IPS-18c (cell line): ENCODE data around the gene NXPH1.

Experiments used
- H3K4me3 ChIP-seq: 2 replicates; pipeline ENCODE4 v1.7.0; 2013; ENCODE audit warnings: low read depth, mild to moderate bottlenecking, low read length, moderate library complexity; ENCODE audit not compliant: insufficient read depth
- H3K9me3 ChIP-seq: one replicate; pipeline ENCODE4 v1.6.1; 2013; ENCODE audit warnings: mild to moderate bottlenecking, low read length, moderate library complexity; ENCODE audit not compliant: control insufficient read depth, insufficient read depth

Gene NXPH1

DNA sequence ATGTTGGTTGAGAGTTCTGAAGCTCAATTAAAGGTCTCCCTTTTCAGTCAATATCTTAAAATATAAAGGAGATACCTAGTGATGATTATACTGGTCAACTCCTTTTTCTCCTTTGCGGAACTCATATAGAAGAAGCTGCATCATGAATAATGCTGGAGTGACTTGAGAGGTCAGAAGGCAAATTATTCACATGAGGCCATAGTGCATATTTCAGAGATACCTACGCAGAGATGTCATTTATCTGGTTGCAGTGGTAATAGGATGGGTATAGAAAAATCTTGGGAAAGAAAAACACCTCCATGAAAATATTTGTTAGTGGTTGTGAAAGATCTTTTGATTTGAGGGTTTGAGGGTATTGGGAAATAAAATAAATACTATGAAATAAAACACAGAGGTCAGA is 47.7 kb downstream of the NXPH1 start:
- no peak overlapping the region for H3K4me3 ChIP-seq
- no peaks in the 10 kb centered on the region for H3K9me3 ChIP-seq

- H3K9me3 ChIP-seq: no peaks in the 10 kb centered on the region
- H3K4me3 ChIP-seq: no peak overlapping the region
These were observed 48.5 kb downstream of the NXPH1 start for GRCh38 chr7:8481752-8482446.

DNA sequence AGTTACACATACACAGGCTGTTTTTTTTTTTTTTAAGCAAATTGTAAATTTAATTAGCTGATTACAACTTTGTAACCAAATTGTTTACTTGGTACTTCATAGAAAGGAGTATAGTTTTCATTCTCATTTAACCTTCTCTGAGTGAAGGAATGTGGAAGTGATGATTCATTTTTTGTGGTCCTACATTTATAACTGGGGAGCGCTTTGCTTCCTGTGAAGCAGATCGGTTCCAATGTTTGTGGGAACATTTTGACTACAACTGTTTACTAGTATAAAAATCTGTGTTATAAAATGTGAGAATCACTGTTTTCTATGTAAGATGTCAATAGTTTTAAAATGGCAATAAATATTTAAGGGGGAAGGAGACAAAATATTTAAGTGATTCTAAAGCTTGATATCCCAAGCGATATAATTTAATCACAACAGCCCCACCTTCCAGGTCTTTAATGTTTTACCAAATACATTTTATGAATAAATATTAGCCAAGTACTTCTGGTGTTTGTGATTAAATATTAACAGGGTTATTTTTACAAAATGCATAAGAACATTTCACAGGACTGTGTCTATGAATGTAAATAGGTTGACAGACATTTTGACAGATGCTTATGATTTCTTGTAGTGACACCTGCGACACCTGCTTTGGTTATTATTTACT is 57.1 kb downstream of the NXPH1 start:
- H3K9me3 ChIP-seq: no peaks in the 10 kb centered on the region
- no peak overlapping the region for H3K4me3 ChIP-seq

DNA sequence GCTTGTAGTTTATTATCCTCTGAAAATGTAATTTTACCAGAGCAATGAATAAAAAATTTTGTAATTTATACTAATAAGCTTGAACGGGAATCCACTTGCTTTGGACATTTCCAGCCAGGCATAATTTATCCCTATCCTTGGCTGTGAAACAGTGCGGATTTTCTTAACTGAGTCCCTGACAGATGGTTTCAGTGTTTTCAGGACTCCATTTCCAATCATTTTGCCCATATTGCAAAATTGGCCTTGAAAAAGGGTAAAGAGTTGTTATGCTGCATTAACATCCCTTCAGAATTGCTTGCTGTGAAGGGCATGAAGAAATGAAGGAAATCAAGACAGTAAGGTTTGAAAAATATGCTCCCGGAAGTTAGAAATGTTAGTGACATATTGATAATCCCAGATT is 57.7 kb downstream of the NXPH1 start:
- H3K4me3 ChIP-seq: no peak overlapping the region
- no peaks in the 10 kb centered on the region for H3K9me3 ChIP-seq

- H3K9me3 ChIP-seq: no peaks in the 10 kb centered on the region
- no peak overlapping the region for H3K4me3 ChIP-seq
These were observed 58.4 kb downstream of the NXPH1 start for GRCh38 chr7:8491544-8492489.

GRCh38 chr7:8499128-8499527 is 65.7 kb downstream of the NXPH1 start:
- Histone ChIP-seq H3K4me3 (no peak overlapping the region), H3K9me3 (no peaks in the 10 kb centered on the region)

DNA sequence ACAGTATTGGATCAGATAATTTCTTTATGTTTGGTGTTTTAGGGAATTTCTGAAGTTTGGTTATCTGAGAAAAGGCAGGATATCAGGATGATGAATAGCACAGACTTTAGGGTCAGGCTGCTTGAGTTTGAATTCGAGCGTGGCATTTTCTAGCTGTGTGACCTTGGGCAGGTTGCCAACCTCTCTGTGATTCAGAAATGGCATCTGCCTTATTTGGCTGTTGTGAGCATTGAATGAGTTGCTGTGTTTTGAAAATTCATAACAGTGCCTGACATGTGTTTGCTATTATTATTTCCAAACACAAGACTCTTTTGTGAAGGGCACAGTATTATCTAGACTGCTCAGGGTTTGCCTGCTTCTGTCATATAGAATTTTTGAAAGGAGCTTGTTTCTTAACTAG is 66.9 kb downstream of the NXPH1 start:
- Histone ChIP-seq H3K4me3 (no peak overlapping the region), H3K9me3 (no peaks in the 10 kb centered on the region)

DNA sequence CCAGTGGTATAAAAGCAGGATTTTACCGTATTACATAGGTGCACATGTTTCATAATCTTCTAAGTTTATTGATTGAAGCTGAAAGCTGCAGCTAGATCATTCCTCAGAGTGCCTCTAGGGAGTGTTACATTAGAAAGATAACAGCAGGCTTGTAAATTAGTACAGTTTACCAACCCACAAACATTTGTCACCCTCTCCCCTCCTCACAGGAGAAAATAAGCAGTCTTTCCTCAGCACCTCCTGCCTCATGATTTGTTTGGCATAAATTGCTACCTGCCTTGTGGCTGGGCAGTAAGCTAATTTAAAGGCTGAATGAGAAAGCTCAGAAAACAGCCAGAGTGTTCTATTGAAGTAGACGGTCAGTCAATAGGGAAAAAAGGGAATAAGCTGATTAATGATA is 74.2 kb downstream of the NXPH1 start:
- Histone ChIP-seq H3K9me3 (no peaks in the 10 kb centered on the region), H3K4me3 (no peak overlapping the region)

DNA sequence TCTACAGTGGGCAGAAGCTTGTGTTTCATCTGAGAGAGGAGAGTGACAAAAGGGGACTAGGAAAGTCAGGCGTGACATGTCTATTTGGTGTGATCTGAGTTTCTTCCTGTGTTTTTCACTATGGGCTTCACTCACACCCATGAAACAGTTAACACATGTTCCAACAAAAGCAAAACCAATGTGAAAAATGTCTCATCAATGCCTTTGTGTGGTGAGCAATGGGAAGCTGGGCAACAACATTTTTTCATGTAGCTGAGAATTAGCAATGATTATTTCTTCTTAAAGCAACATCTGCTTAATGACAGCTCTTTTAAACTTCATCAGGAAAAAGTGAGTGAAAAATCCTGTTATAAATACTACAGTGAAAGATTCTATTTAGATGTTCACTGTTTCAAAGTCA is 76.2 kb downstream of the NXPH1 start:
- no peaks in the 10 kb centered on the region for H3K9me3 ChIP-seq
- H3K4me3 ChIP-seq: no peak overlapping the region

DNA sequence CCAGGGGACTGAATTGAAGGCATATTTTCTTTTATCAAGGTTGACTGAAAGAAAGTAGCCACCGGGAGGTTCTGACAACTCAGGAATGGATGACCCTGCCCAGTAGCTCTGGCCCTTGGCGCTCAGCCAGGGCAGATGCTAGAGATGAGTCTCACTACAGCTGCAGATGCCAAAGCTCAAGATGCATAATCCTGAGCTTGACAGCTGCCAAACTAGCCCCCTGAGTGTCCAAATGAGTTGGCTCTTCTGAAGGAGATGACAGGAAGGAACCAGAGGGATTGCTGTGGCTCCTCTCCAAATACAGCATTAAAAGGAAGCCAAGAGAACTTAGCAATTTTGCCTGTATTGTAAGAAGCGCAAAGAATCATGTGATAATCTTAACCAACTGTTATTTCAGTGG is 78.4 kb downstream of the NXPH1 start:
- Histone ChIP-seq H3K9me3 (no peaks in the 10 kb centered on the region), H3K4me3 (no peak overlapping the region)

DNA sequence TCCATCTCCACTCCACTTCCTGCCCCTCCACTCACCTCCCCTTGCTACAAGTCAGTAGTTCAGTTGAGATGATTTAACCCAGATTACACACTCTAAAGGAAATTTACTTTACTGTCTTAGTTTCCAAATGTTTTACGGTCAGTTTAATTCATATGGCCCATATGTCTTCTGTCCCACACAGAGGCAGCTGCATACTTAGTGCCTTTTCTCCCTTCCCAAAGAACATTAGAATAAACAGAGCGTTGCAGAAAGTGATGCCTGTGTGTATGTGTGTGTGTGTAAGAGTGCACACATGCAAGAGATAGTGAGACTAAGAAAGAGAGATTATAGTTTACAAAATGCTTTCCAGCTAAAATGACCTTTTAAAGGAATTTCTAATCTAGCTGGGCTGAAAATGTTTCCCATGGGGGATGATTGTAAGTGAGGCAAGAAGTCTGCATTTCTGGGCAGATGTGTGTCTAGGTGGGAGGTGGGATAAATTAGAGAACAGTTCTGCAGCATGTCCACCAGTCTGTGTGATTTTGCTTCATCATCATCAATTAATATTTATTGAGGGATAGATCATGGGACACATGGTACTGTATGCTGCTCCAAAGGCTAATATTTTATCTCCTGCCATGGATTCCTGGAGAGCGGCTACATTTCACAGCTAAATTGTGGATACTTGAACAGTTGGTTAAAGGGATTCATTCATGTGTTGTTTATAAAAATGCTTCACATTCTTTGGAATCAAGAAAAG is 81.5 kb downstream of the NXPH1 start:
- Histone ChIP-seq H3K9me3 (no peaks in the 10 kb centered on the region), H3K4me3 (no peak overlapping the region)

DNA sequence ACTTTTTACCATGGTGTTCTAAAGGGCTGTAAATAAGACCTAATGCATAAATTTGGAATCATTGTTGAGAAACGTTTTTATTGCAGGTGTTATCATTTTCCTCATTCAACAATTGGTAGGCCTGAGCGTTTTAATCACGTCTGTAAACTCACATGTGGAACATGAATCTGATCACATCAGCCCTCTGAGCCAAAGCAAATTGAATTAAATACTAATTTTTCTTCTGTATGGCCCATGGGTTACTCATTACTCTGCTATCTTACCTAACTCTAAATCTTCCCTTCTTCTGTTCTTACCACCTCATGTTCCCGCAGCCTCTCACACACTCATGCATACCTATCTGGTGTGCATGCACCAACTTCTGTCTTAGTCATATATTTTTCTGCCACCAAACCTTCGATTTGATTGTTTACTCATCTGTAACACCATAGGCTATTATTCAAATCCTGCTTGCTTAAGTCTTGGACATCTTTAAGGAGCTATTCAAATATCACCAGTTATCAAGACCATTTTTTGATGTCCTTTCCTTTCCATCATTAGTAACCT is 82.3 kb downstream of the NXPH1 start:
- no peak overlapping the region for H3K4me3 ChIP-seq
- no peaks in the 10 kb centered on the region for H3K9me3 ChIP-seq

DNA sequence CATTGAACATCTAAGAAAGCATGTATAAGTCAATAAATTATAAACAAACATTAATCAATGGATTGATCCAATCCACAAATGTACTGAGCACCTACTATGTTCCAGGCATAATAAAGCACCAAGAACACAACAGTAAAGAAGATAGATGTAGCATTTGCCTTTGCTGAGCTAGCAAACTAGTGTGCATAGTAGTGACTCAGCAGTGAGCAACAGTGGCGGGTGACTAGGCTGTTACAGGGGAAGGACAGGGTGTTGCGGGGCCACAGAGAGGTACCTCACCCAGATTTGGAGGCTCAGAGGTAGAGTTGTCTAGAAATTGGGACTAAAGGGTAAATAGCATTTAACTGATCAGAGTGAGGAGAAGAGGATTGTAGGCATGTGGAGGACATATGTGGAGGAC is 83.6 kb downstream of the NXPH1 start:
- Histone ChIP-seq H3K4me3 (no peak overlapping the region), H3K9me3 (no peaks in the 10 kb centered on the region)

- Histone ChIP-seq H3K4me3 (no peak overlapping the region), H3K9me3 (peaks cover 4% of the 10 kb centered on the region)
These were observed 94.9 kb downstream of the NXPH1 start for GRCh38 chr7:8528311-8528710.

GRCh38 chr7:8531991-8532515 is 98.6 kb downstream of the NXPH1 start:
- Histone ChIP-seq H3K4me3 (no peak overlapping the region), H3K9me3 (no peaks in the 10 kb centered on the region)

DNA sequence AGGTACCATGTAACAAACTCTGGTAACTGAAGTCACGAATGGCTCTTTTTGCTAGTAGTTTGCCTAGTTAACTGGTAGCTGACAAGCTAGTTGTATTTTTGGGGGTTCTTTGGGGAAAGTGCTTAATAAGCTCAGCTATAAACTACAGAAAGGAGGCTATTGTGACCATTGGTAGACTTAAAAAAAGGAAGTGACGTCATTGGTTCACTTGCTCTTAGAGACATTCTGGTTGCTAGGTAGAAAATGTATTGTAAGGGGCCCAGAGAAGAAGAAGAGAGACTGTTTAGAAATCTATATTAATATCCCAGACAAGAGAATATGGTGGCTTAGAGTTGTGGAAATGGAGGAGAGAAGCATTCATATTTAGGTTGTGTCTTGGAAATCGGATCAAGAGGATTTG is 103.0 kb downstream of the NXPH1 start:
- Histone ChIP-seq H3K9me3 (no peaks in the 10 kb centered on the region), H3K4me3 (no peak overlapping the region)

GRCh38 chr7:8549046-8549445 is 115.6 kb downstream of the NXPH1 start:
- no peaks in the 10 kb centered on the region for H3K9me3 ChIP-seq
- no peak overlapping the region for H3K4me3 ChIP-seq
